Right forelimb (tissue), 1 donor: Measurements from ENCODE around the gene CD55.
A peak's percentile ranks its signal among the peaks of the same experiment; 100 is the strongest.

ENCODE experiments used
- DNase-seq: peaks from one replicate; pipeline ENCODE4 v3.0.0-alpha.2; 2018

The CD55 gene

GRCh38 chr1:207321079-207321789 is at the start of gene CD55:
TSS of gene CD55 (plus strand) at chr1:207321678. CDS start at chr1:207321766, 88 bp downstream.
- peak; percentile 89 for DNase-seq

GRCh38 chr1:207274882-207275281 is 46.6 kb upstream of the CD55 start:
- no peak for DNase-seq

- DNase-seq: no peak
Measured at GRCh38 chr1:207276465-207276864, 45.0 kb upstream of the CD55 start.

- no peak for DNase-seq
Measured at GRCh38 chr1:207277241-207277640, 44.2 kb upstream of the CD55 start.

GRCh38 chr1:207279652-207280051 is 41.8 kb upstream of the CD55 start:
- DNase-seq: no peak

- DNase-seq: no peak
Measured at GRCh38 chr1:207280706-207281105, 40.8 kb upstream of the CD55 start.

GRCh38 chr1:207282058-207282457 is 39.4 kb upstream of the CD55 start:
- DNase-seq: no peak

- no peak for DNase-seq
Measured at GRCh38 chr1:207282496-207283380, 38.7 kb upstream of the CD55 start.

- no peak for DNase-seq
Measured at GRCh38 chr1:207283421-207283820, 38.1 kb upstream of the CD55 start.

- no peak for DNase-seq
Measured at GRCh38 chr1:207284209-207284897, 37.1 kb upstream of the CD55 start.

- DNase-seq: no peak
Measured at GRCh38 chr1:207286786-207287468, 34.6 kb upstream of the CD55 start.

- no peak for DNase-seq
Measured at GRCh38 chr1:207288315-207288714, 33.2 kb upstream of the CD55 start.

GRCh38 chr1:207289756-207290155 is 31.7 kb upstream of the CD55 start:
- no peak for DNase-seq

- no peak for DNase-seq
Measured at GRCh38 chr1:207291723-207292122, 29.8 kb upstream of the CD55 start.

- DNase-seq: no peak
Measured at GRCh38 chr1:207298186-207298585, 23.3 kb upstream of the CD55 start.

- DNase-seq: no peak
Measured at GRCh38 chr1:207298636-207299398, 22.7 kb upstream of the CD55 start.

GRCh38 chr1:207300970-207301369 is 20.5 kb upstream of the CD55 start:
- no peak for DNase-seq

GRCh38 chr1:207302618-207303393 is 18.7 kb upstream of the CD55 start:
- DNase-seq: no peak

GRCh38 chr1:207304710-207305488 is 16.6 kb upstream of the CD55 start:
- DNase-seq: no peak

GRCh38 chr1:207305489-207305873 is 16.0 kb upstream of the CD55 start:
- no peak for DNase-seq

- no peak for DNase-seq
Measured at GRCh38 chr1:207306023-207306422, 15.5 kb upstream of the CD55 start.
